ENCODE results near the gene CEP85L. TPM values are rescaled to one million over a fixed set of nuclear protein-coding genes. Genes with fewer than 3 reads are reported as not detected.

CEP85L gene
- total RNA-seq, 1 experiment from 2014 or later, result 5.8 TPM

- BruUV-seq (replicated peaks), result no TSS peak
- Mint-ChIP-seq H3K4me1 (ENCODE audit: low read depth, unreplicated experiment) (no peaks in the 10 kb centered on the region), H3K27me3 (ENCODE audit: unreplicated experiment) (no peaks in the 10 kb centered on the region), H3K4me3 (ENCODE audit: low read depth, unreplicated experiment) (no peak overlapping the region), H3K9me3 (ENCODE audit: low read depth, unreplicated experiment) (peaks cover 10% of the 10 kb centered on the region), H3K36me3 (ENCODE audit: insufficient read depth, unreplicated experiment) (no peaks in the 10 kb centered on the region), H3K27ac (ENCODE audit: unreplicated experiment) (no peak overlapping the region)
- intact Hi-C loops (cut with micrococcal nuclease; ENCODE audit: unreplicated experiment), result no loop called here
- CTCF ChIA-PET, result no interaction called here
- DNase-seq, result no peak
- TF ChIP-seq CTCF (IDR thresholded peaks at IDR 0.05; ENCODE audit: unreplicated experiment), result no peak
Measured at GRCh38 chr6:118571121-118571520, 80.3 kb downstream of the CEP85L start.

- no TSS peak for BruUV-seq (replicated peaks)
- H3K4me3 Mint-ChIP-seq (ENCODE audit: low read depth, unreplicated experiment), result no peak overlapping the region
- no peak overlapping the region for H3K27ac Mint-ChIP-seq (ENCODE audit: unreplicated experiment)
- intact Hi-C loops (cut with micrococcal nuclease; ENCODE audit: unreplicated experiment), result loop anchor here (10.0 kb wide), 1 partner anchor 325 kb away; the partner anchor contains the start of gene ASF1A
- H3K27me3 Mint-ChIP-seq (ENCODE audit: unreplicated experiment), result no peaks in the 10 kb centered on the region
- no peaks in the 10 kb centered on the region for H3K4me1 Mint-ChIP-seq (ENCODE audit: low read depth, unreplicated experiment)
- TF ChIP-seq CTCF (IDR thresholded peaks at IDR 0.05; ENCODE audit: unreplicated experiment), result no peak
- H3K9me3 Mint-ChIP-seq (ENCODE audit: low read depth, unreplicated experiment), result peaks cover 5% of the 10 kb centered on the region
- CTCF ChIA-PET, result no interaction called here
- no peak for DNase-seq
- no peaks in the 10 kb centered on the region for H3K36me3 Mint-ChIP-seq (ENCODE audit: insufficient read depth, unreplicated experiment)
Measured at GRCh38 chr6:118569498-118569897, 81.9 kb downstream of the CEP85L start.

- no peak for TF ChIP-seq CTCF (IDR thresholded peaks at IDR 0.05; ENCODE audit: unreplicated experiment)
- intact Hi-C loops (cut with micrococcal nuclease; ENCODE audit: unreplicated experiment), result loop anchor here (10.0 kb wide), 1 partner anchor 327 kb away; the partner anchor contains the start of gene ASF1A
- Mint-ChIP-seq H3K9me3 (ENCODE audit: low read depth, unreplicated experiment) (no peaks in the 10 kb centered on the region), H3K4me3 (ENCODE audit: low read depth, unreplicated experiment) (no peak overlapping the region), H3K27me3 (ENCODE audit: unreplicated experiment) (no peaks in the 10 kb centered on the region), H3K27ac (ENCODE audit: unreplicated experiment) (no peak overlapping the region), H3K36me3 (ENCODE audit: insufficient read depth, unreplicated experiment) (no peaks in the 10 kb centered on the region), H3K4me1 (ENCODE audit: low read depth, unreplicated experiment) (no peaks in the 10 kb centered on the region)
- CTCF ChIA-PET, result interaction anchor here (1.0 kb wide), 1 partner anchor 24 kb away, joined by 5 read pairs; no protein-coding TSS in a partner anchor
- BruUV-seq (replicated peaks), result no TSS peak
- no peak for DNase-seq
Measured at GRCh38 chr6:118567974-118568373, 83.4 kb downstream of the CEP85L start.

GRCh38 chr6:118565311-118565960 lies 86.0 kb downstream of the CEP85L start:
- H3K36me3 Mint-ChIP-seq (ENCODE audit: insufficient read depth, unreplicated experiment), result no peaks in the 10 kb centered on the region
- no TSS peak for BruUV-seq (replicated peaks)
- intact Hi-C loops (cut with micrococcal nuclease; ENCODE audit: unreplicated experiment), result loop anchor here (1.0 to 10.0 kb wide), 5 partner anchors 54 to 545 kb away; partner anchors contain the start of gene ASF1A

More at GRCh38 chr6:118565311-118565960, 86.0 kb downstream of the CEP85L start:
- Mint-ChIP-seq H3K9me3 (ENCODE audit: low read depth, unreplicated experiment) (no peaks in the 10 kb centered on the region), H3K27ac (ENCODE audit: unreplicated experiment) (no peak overlapping the region), H3K4me3 (ENCODE audit: low read depth, unreplicated experiment) (no peak overlapping the region), H3K27me3 (ENCODE audit: unreplicated experiment) (no peaks in the 10 kb centered on the region), H3K4me1 (ENCODE audit: low read depth, unreplicated experiment) (no peaks in the 10 kb centered on the region)
- TF ChIP-seq CTCF (IDR thresholded peaks at IDR 0.05; ENCODE audit: unreplicated experiment), result peak; percentile 27
- DNase-seq, result peak; percentile 28
- CTCF ChIA-PET, result interaction anchor here (0.6 to 1.1 kb wide), 6 partner anchors 15 to 545 kb away, joined by 3 to 10 read pairs (median 5); no protein-coding TSS in a partner anchor

Measured in Calu3 (cell line).